GM04504 (cell line): ENCODE results near the gene CNTNAP2.

Experiments
- DNase-seq: peaks from one replicate; pipeline ENCODE4 v3.0.0-alpha.2; 2012; ENCODE audit warnings: low read depth

Gene CNTNAP2

GRCh38 chr7:147859033-147859432 is 1742.4 kb downstream of the CNTNAP2 start:
- DNase-seq, result no peak

- no peak for DNase-seq
These were observed 1742.9 kb downstream of the CNTNAP2 start for GRCh38 chr7:147859486-147859885.

- DNase-seq, result peak; percentile 39
These were observed 1744.6 kb downstream of the CNTNAP2 start for GRCh38 chr7:147861058-147861716.

GRCh38 chr7:147861945-147862344 is 1745.3 kb downstream of the CNTNAP2 start:
- DNase-seq, result no peak

GRCh38 chr7:147869456-147869855 is 1752.9 kb downstream of the CNTNAP2 start:
- DNase-seq, result no peak

GRCh38 chr7:147878912-147879661 is 1762.5 kb downstream of the CNTNAP2 start:
- DNase-seq, result no peak

- DNase-seq, result no peak
These were observed 1769.3 kb downstream of the CNTNAP2 start for GRCh38 chr7:147885869-147886268.

- no peak for DNase-seq
These were observed 1777.7 kb downstream of the CNTNAP2 start for GRCh38 chr7:147894271-147894670.

- no peak for DNase-seq
These were observed 1779.5 kb downstream of the CNTNAP2 start for GRCh38 chr7:147896121-147896520.

- DNase-seq, result no peak
These were observed 1787.1 kb downstream of the CNTNAP2 start for GRCh38 chr7:147903536-147904218.

- DNase-seq, result no peak
These were observed 1787.6 kb downstream of the CNTNAP2 start for GRCh38 chr7:147904219-147904576.

- no peak for DNase-seq
These were observed 1793.0 kb downstream of the CNTNAP2 start for GRCh38 chr7:147909431-147910148.

GRCh38 chr7:147911201-147911601 is 1794.6 kb downstream of the CNTNAP2 start:
- DNase-seq, result no peak

- no peak for DNase-seq
These were observed 1795.7 kb downstream of the CNTNAP2 start for GRCh38 chr7:147912291-147912690.

GRCh38 chr7:147912946-147913638 is 1796.5 kb downstream of the CNTNAP2 start:
- no peak for DNase-seq

GRCh38 chr7:147915781-147916180 is 1799.2 kb downstream of the CNTNAP2 start:
- no peak for DNase-seq

- DNase-seq, result no peak
These were observed 1800.0 kb downstream of the CNTNAP2 start for GRCh38 chr7:147916573-147916972.

- no peak for DNase-seq
These were observed 1807.2 kb downstream of the CNTNAP2 start for GRCh38 chr7:147923841-147924240.

GRCh38 chr7:147937428-147937827 is 1820.8 kb downstream of the CNTNAP2 start:
- no peak for DNase-seq

- DNase-seq, result no peak
These were observed 1824.8 kb downstream of the CNTNAP2 start for GRCh38 chr7:147941381-147941780.

- no peak for DNase-seq
These were observed 1827.7 kb downstream of the CNTNAP2 start for GRCh38 chr7:147944321-147944720.

- DNase-seq, result no peak
These were observed 1836.3 kb downstream of the CNTNAP2 start for GRCh38 chr7:147952918-147953317.
